Fibroblast of pulmonary artery (primary cell): ENCODE results near the gene SLA2.

Experiments used
- DNase-seq: peaks from one replicate; pipeline ENCODE4 v3.0.0-alpha.2; 2010; ENCODE audit warnings: low read depth
- H3K4me3 ChIP-seq: replicated peaks from 2 replicates; pipeline ENCODE4 v1.5.1; 2011; ENCODE audit warnings: low read depth, mild to moderate bottlenecking, control low read depth, low read length, moderate library complexity
- CTCF ChIP-seq: IDR thresholded peaks from 2 replicates; pipeline ENCODE4 v1.5.1; 2011; ENCODE audit warnings: mild to moderate bottlenecking, control low read depth, low read length, inconsistent platforms; ENCODE audit errors: missing control alignments

The SLA2 gene

GRCh38 chr20:36584018-36584481, 61.9 kb downstream of the SLA2 start:
- DNase-seq = no peak
- no peak for TF ChIP-seq CTCF
- no peak overlapping the region for H3K4me3 ChIP-seq

GRCh38 chr20:36582821-36583220, 63.2 kb downstream of the SLA2 start:
- TF ChIP-seq CTCF = no peak
- no peak for DNase-seq
- no peak overlapping the region for H3K4me3 ChIP-seq

GRCh38 chr20:36582322-36582721, 63.7 kb downstream of the SLA2 start:
- no peak for DNase-seq
- H3K4me3 ChIP-seq = no peak overlapping the region
- TF ChIP-seq CTCF = no peak

GRCh38 chr20:36579996-36580545, 65.9 kb downstream of the SLA2 start:
- TF ChIP-seq CTCF = no peak
- peak; percentile 27 for DNase-seq
- H3K4me3 ChIP-seq = no peak overlapping the region

GRCh38 chr20:36578356-36579041, 67.5 kb downstream of the SLA2 start:
- no peak overlapping the region for H3K4me3 ChIP-seq
- DNase-seq = no peak
- no peak for TF ChIP-seq CTCF

- TF ChIP-seq CTCF = no peak
- no peak overlapping the region for H3K4me3 ChIP-seq
- DNase-seq = no peak
Observed at GRCh38 chr20:36576081-36576445, 69.9 kb downstream of the SLA2 start.

GRCh38 chr20:36574366-36575135, 71.4 kb downstream of the SLA2 start:
- peak overlapping the region; percentile 73 for H3K4me3 ChIP-seq
- TF ChIP-seq CTCF = no peak

More at GRCh38 chr20:36574366-36575135, 71.4 kb downstream of the SLA2 start:
- DNase-seq = peak; percentile 73
